ENCODE data around the gene JAKMIP2.
A peak's percentile ranks its signal among the peaks of the same experiment; 100 is the strongest.
"Not testable (repeated sequence)": the region's sequence is repeated elsewhere in the genome, so short reads cannot be mapped to it uniquely, and the experiment has no call there.

The JAKMIP2 gene

GRCh38 chr5:147590096-147590495 lies 192.4 kb downstream of the JAKMIP2 start:
- no peaks in the 10 kb centered on the region for H3K9me3 ChIP-seq (ENCODE audit: control insufficient read depth, low read length)
- no peak overlapping the region for H3K9ac ChIP-seq
- no peak overlapping the region for H3K4me3 ChIP-seq (ENCODE audit: low read depth, low read length)
- H2AFZ ChIP-seq: no peak overlapping the region
- no peak for TF ChIP-seq CTCF (IDR thresholded peaks at IDR 0.05)
- no peak overlapping the region for H3K4me2 ChIP-seq (ENCODE audit: low read length)
- H3K27ac ChIP-seq: no peak overlapping the region
- H3K27me3 ChIP-seq (ENCODE audit: control insufficient read depth, insufficient read depth, low read length): no peaks in the 10 kb centered on the region
- H3K4me1 ChIP-seq: no peaks in the 10 kb centered on the region
- H3K36me3 ChIP-seq (ENCODE audit: control insufficient read depth, insufficient read depth, low read length): no peaks in the 10 kb centered on the region
- H3K79me2 ChIP-seq: no peaks in the 10 kb centered on the region

DNA sequence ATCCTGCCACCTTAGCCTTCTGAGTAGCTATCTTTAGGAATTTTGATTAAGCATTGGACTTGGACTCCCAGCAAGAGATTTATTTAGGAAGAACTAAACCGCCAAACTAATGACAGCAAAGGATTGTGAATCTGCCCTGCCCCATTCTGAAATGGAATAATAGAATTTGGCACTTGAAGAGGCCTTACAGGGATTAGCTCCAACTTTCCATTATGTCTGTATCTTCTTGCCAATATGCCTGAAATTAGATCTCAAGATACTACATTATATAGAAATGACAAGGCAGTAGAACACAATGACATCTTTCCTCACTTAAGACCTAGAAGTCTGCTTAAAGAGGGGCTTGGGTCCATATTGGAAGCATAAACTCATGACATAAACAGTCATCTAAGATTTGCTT lies 195.7 kb downstream of the JAKMIP2 start:
- Histone ChIP-seq H3K27me3 (ENCODE audit: control insufficient read depth, insufficient read depth, low read length) (no peaks in the 10 kb centered on the region), H3K27ac (no peak overlapping the region), H3K4me1 (no peaks in the 10 kb centered on the region), H3K9ac (no peak overlapping the region), H3K79me2 (no peaks in the 10 kb centered on the region), H3K4me3 (ENCODE audit: low read depth, low read length) (no peak overlapping the region), H3K9me3 (ENCODE audit: control insufficient read depth, low read length) (no peaks in the 10 kb centered on the region), H3K4me2 (ENCODE audit: low read length) (no peak overlapping the region), H2AFZ (no peak overlapping the region), H3K36me3 (ENCODE audit: control insufficient read depth, insufficient read depth, low read length) (no peaks in the 10 kb centered on the region)
- TF ChIP-seq CTCF (IDR thresholded peaks at IDR 0.05): no peak

DNA sequence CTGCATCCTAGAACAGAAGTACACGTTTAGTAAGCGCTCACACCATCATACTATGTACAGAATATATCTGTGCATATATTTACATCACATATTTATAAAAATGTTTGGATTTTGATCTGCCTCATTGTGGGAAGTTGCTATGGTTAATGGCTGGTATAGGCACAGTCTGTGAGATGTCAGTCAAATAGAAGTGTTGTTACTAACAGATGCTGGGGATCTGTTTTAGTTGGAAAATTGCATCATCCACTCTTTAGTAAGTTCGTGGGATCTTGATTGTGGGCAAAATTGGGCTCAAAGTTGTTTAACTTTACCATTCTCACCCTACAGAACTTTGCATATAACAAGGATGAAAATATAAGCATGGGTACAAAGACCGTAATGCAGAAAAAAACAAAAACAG lies 196.3 kb downstream of the JAKMIP2 start:
- Histone ChIP-seq H3K4me2 (ENCODE audit: low read length) (no peak overlapping the region), H3K4me3 (ENCODE audit: low read depth, low read length) (no peak overlapping the region), H3K9ac (no peak overlapping the region), H3K4me1 (no peaks in the 10 kb centered on the region), H3K27ac (no peak overlapping the region), H3K9me3 (ENCODE audit: control insufficient read depth, low read length) (no peaks in the 10 kb centered on the region), H3K79me2 (no peaks in the 10 kb centered on the region), H2AFZ (no peak overlapping the region), H3K36me3 (ENCODE audit: control insufficient read depth, insufficient read depth, low read length) (no peaks in the 10 kb centered on the region), H3K27me3 (ENCODE audit: control insufficient read depth, insufficient read depth, low read length) (no peaks in the 10 kb centered on the region)
- TF ChIP-seq CTCF (IDR thresholded peaks at IDR 0.05): no peak

GRCh38 chr5:147582272-147582671 lies 200.3 kb downstream of the JAKMIP2 start:
- not testable (repeated sequence) for H3K4me2 ChIP-seq (ENCODE audit: low read length); H2AFZ ChIP-seq; H3K36me3 ChIP-seq (ENCODE audit: control insufficient read depth, insufficient read depth, low read length); H3K9me3 ChIP-seq (ENCODE audit: control insufficient read depth, low read length); H3K79me2 ChIP-seq; H3K27me3 ChIP-seq (ENCODE audit: control insufficient read depth, insufficient read depth, low read length); H3K9ac ChIP-seq; H3K4me3 ChIP-seq (ENCODE audit: low read depth, low read length); H3K4me1 ChIP-seq; H3K27ac ChIP-seq

DNA sequence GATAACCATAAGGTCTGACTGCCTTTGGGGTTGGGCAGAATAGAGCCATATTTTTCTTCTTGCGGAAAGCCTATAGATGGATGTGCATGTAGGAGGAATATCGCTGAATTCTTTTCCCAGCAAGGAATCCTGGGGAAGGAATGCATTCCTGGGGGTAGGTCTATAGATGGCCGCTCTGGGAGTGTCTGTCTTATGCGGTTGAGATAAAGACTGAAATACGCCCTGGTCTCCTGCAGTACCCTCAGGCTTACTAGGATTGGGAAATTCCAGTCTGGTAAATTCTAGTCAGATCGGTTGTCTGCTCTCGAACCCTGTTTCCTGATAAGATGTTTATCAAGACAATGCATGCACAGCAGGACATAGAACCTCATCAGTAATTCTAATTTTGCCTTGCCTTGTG lies 202.1 kb downstream of the JAKMIP2 start:
- H3K79me2 ChIP-seq; H3K27ac ChIP-seq; H3K4me3 ChIP-seq (ENCODE audit: low read depth, low read length); H3K36me3 ChIP-seq (ENCODE audit: control insufficient read depth, insufficient read depth, low read length); H2AFZ ChIP-seq; H3K27me3 ChIP-seq (ENCODE audit: control insufficient read depth, insufficient read depth, low read length); H3K4me2 ChIP-seq (ENCODE audit: low read length); H3K9ac ChIP-seq; H3K4me1 ChIP-seq; H3K9me3 ChIP-seq (ENCODE audit: control insufficient read depth, low read length): not testable (repeated sequence)

DNA sequence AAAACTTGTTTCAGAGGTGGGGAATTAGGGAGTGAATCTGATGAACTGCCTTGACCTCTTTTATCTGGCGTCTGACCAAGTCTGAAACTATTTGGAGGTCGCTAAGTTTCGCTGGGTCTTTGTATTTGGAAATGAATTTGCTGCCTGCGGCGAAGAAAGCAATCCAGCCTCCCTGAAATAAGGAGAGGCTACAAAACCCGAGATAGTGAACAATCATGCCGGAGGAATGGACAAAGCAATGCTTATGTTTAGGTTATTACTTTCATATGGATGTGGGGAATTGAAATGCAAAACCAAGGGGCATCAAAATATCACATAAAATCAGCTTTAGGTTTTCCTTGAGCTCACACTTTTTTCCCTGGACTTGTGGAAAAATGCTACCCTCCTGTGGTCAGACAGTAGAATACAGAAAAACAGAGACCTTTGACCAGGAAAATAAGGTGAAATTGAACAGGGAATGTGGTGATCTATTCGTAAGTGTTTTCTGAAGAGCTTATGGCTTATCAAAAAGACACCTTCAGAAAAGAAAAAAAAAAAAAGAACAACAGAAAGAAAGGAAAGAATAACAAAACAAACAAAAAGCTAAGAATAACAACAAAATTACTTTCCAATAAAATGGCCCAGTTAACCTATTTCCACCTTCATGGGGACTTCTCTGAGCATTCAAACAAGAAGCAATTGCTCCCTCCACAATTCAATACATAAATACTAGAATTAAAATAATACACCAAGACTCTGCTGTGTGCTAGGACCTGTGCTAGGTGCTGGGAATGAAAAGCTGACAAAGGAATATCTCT lies 204.1 kb downstream of the JAKMIP2 start:
- Histone ChIP-seq H3K4me2 (ENCODE audit: low read length) (no peak overlapping the region), H3K27ac (no peak overlapping the region), H3K4me3 (ENCODE audit: low read depth, low read length) (peak overlapping the region; percentile 9)

More for the DNA sequence above, 204.1 kb downstream of the JAKMIP2 start:
- H3K36me3 ChIP-seq (ENCODE audit: control insufficient read depth, insufficient read depth, low read length): no peaks in the 10 kb centered on the region
- H3K9ac ChIP-seq: no peak overlapping the region
- peak; percentile 42 for TF ChIP-seq CTCF (IDR thresholded peaks at IDR 0.05)
- H3K27me3 ChIP-seq (ENCODE audit: control insufficient read depth, insufficient read depth, low read length): no peaks in the 10 kb centered on the region
- H2AFZ ChIP-seq: no peak overlapping the region
- H3K79me2 ChIP-seq: no peaks in the 10 kb centered on the region
- H3K9me3 ChIP-seq (ENCODE audit: control insufficient read depth, low read length): no peaks in the 10 kb centered on the region
- H3K4me1 ChIP-seq: no peaks in the 10 kb centered on the region
